ENCODE results near the gene MMP7. TPM values are rescaled to one million over a fixed set of nuclear protein-coding genes. Genes with fewer than 3 reads are reported as not detected.
A peak's percentile ranks its signal among the peaks of the same experiment; 100 is the strongest.
"Not testable (repeated sequence)": the region's sequence is repeated elsewhere in the genome, so short reads cannot be mapped to it uniquely, and the experiment has no call there.

MMP7 gene
- total RNA-seq, 4 donors from 2014 or later = 1.1 TPM; not detected in 3

GRCh38 chr11:102513869-102514268 lies 16.7 kb downstream of the MMP7 start:
- Histone ChIP-seq H3K27ac (no peak overlapping the region), H3K36me3 (no peaks in the 10 kb centered on the region), H3K27me3 (no peaks in the 10 kb centered on the region), H3K9me3 (no peaks in the 10 kb centered on the region), H3K4me3 (no peak overlapping the region), H3K4me1 (no peaks in the 10 kb centered on the region)
- no peak for TF ChIP-seq POLR2A (IDR thresholded peaks at IDR 0.05)
- TF ChIP-seq CTCF (IDR thresholded peaks at IDR 0.05) = no peak
- DNase-seq = peak; percentile 22 to 78 (median 57)

- no peak for TF ChIP-seq CTCF (IDR thresholded peaks at IDR 0.05)
- no peak for TF ChIP-seq POLR2A (IDR thresholded peaks at IDR 0.05)
- Histone ChIP-seq H3K36me3 (no peaks in the 10 kb centered on the region), H3K9me3 (no peaks in the 10 kb centered on the region), H3K4me3 (no peak overlapping the region), H3K27ac (no peak overlapping the region), H3K27me3 (no peaks in the 10 kb centered on the region), H3K4me1 (no peaks in the 10 kb centered on the region)
- DNase-seq = no peak
These were observed 20.0 kb downstream of the MMP7 start for GRCh38 chr11:102510439-102511135.

GRCh38 chr11:102502831-102503230 lies 27.7 kb downstream of the MMP7 start:
- not testable (repeated sequence) for H3K4me1 ChIP-seq, H3K27ac ChIP-seq, H3K4me3 ChIP-seq, H3K27me3 ChIP-seq, DNase-seq, H3K36me3 ChIP-seq, H3K9me3 ChIP-seq

- no peak for DNase-seq
- TF ChIP-seq POLR2A (IDR thresholded peaks at IDR 0.05) (no peak), CTCF (IDR thresholded peaks at IDR 0.05) (no peak)
- Histone ChIP-seq H3K36me3 (no peaks in the 10 kb centered on the region), H3K4me3 (no peak overlapping the region), H3K27ac (no peak overlapping the region), H3K9me3 (no peaks in the 10 kb centered on the region), H3K4me1 (no peaks in the 10 kb centered on the region), H3K27me3 (no peaks in the 10 kb centered on the region)
These were observed 29.7 kb downstream of the MMP7 start for GRCh38 chr11:102500829-102501228.

- no peaks in the 10 kb centered on the region for H3K36me3 ChIP-seq
- no peaks in the 10 kb centered on the region for H3K27me3 ChIP-seq
- no peaks in the 10 kb centered on the region for H3K4me1 ChIP-seq
- no peak overlapping the region for H3K4me3 ChIP-seq
- no peak overlapping the region for H3K27ac ChIP-seq
- DNase-seq = no peak
- H3K9me3 ChIP-seq = no peaks in the 10 kb centered on the region
- no peak for TF ChIP-seq CTCF (IDR thresholded peaks at IDR 0.05)
- no peak for TF ChIP-seq POLR2A (IDR thresholded peaks at IDR 0.05)
These were observed 30.6 kb downstream of the MMP7 start for GRCh38 chr11:102499931-102500330.

- TF ChIP-seq CTCF (IDR thresholded peaks at IDR 0.05) (no peak), POLR2A (IDR thresholded peaks at IDR 0.05) (no peak)
- Histone ChIP-seq H3K4me3 (no peak overlapping the region), H3K4me1 (peaks cover 0 to 4% (median 0%) of the 10 kb centered on the region in 4 donors), H3K27ac (no peak overlapping the region), H3K9me3 (no peaks in the 10 kb centered on the region), H3K27me3 (no peaks in the 10 kb centered on the region), H3K36me3 (no peaks in the 10 kb centered on the region)
- DNase-seq = no peak
These were observed 31.4 kb downstream of the MMP7 start for GRCh38 chr11:102499151-102499550.

All from Peyer's patch (tissue), 4 donors.